Activated CD4-positive, CD25-positive, alpha-beta regulatory T cell treated with anti-CD3 and anti-CD28 coated beads, Interleukin-2, amount 50 U/mL, for 24 hours (primary cell): ENCODE measurements around the gene ACTR1B.
"Not testable (repeated sequence)": the region's sequence is repeated elsewhere in the genome, so short reads cannot be mapped to it uniquely, and the experiment has no call there.

Experiments
- ATAC-seq, 2 donors: fragments of 150-1000 bp; cut with Tn5 transposase; one replicate each; pipeline ENCODE4 v1.10.0; 2021; ENCODE audit warnings: mild to moderate bottlenecking in 1 of 2, moderate library complexity in 1 of 2

Gene ACTR1B

DNA sequence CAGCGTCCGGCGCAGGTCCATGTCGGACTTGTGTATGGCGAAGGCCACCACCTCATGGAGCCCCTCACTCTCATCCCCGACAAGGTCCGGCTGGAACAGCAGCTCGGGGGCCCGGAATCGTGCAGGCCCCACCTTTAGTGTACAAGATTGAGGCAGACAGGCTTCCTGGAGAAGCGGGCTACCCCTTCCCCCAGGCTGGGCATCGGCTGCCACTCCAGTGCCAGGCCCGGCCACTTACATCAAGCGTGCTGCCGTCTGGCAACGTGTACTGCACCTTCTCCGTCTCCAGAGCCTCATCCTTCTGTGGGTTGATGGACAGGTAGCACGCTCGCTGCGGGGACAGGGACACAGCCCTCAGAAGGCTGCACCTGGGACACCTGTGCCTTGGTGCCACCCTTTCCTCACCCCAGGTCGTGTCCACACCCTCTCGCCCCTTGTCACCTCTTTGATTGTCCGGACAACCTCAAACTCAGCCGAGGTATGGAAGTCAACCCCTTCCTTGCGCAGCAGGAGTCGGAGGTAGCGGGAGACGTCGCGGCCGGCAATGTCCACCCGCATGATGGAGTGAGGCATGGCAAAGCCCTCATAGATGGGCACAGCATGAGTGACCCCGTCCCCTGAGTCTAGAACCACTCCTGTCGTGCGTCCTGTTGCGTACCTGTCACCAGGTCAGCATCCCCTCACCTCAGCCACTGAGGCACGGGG is 5.7 kb downstream of the ACTR1B start:
- no peak for ATAC-seq

DNA sequence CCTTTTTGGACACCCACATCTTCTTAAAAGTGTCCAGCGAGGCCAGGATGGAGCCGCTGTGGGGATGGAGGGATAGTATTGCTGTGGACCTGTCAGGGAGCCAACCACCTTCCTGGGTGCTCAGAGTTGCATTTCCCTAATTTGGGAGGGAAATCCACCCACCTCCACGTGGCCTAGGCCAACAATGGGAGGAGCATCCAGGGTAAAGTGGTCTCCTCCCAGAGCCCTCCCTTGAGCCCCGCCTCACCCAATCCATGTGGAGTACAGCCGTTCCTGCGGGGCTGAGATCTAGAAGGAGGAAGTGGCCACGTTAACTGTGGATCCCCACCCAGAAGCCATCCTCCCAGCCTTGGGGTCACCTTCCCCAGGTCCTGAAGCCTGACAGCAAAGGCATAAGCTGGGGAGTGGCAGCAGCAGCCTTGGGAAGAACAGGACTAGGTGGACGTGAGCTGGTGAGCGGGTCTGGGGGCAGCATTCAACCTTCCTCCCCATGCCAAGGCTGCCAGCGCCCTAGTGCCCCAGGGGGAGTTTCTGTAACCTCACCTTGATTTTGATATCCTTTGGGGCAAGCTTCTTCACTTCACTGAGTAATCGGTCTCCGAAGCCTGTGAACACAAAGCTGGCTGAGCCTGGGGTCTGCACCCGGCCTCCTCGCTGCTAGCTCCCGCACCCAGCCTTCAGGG is 6.8 kb downstream of the ACTR1B start:
- no peak for ATAC-seq

DNA sequence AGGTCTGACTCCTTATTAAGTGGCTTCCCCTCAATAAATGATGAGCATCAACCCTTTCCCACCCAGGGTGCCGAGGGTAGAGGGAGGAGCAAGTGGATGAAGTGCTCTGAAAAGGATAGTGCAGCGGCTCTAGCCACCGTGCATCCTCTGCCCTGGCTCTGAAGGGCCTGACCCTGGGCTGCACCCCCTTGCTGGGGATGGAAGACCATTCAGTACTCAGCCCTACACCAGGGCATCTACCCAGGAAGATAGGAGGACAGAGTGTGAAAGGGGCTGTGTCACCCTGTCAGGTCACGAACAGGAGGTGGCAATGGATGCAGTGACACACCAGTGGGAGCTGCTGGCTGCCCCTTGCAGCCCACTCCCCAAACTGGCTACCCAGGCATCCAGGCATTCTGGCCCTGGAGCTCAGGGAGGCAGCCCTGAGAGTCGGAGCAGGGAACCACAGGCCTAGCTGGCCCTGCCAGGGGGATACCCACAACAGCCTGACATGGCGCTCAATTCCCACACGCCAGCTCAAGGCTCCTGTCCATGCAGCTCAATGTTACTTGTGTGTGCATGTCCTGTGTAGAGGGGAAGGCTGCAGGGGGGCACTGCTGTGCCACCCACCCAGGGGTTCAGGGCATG is 7.6 kb downstream of the ACTR1B start:
- ATAC-seq, result no peak

DNA sequence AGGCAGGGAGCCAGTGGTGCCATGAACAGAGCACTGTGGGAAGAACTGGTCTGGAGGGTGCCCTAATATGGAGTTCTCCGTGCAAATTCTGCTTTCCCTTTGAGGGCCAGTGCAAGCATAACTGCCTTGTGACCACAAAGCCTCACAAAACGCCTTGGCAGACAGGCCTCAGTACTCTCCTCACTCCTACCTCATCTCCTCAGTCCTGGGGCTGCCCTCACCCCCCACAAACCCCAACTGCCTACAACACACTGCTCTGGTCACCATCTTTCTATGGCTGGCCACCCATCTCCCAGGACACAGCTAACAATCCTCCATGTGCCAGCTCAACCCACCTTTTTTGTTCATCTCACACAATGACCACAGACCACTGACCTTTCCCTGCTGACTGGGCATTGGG is 9.1 kb downstream of the ACTR1B start:
- no peak for ATAC-seq

DNA sequence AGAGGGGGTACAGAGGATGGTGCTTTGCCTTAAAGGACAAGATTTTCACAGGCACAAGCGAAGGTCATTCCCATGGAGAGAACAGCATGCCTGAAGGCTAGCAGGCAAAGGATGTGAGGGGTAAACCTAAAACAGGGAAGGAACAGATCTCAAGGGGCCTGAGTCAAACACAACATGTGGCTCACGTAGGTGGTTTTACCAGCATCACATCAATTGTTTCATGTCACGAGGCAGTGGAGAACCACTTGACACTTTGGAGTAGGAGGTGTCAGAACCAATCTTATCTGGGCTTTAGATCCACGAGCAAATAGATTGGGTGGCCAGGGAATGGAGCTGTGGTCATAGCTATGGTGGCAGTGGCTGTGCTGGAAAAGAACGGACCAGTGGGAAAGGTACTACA is 9.5 kb downstream of the ACTR1B start:
- no peak for ATAC-seq

DNA sequence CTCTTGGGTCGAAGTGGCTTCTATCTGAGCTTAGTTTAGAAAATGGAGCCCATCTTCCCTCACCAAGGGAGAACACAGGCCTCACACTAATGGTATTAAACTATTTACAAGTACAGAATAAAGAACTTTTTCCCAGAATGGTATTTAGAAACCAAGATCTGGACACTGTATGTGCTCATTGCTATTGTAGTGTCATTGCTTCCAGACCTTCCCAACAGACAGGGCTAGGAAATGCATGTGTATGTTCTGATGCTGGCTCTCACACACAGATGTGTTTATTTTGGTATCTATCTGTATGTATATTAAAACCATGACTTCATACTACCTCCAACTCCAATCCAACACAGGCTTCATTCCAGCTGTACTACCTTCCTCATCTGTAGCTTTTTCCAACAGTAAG is 10.0 kb downstream of the ACTR1B start:
- no peak for ATAC-seq

DNA sequence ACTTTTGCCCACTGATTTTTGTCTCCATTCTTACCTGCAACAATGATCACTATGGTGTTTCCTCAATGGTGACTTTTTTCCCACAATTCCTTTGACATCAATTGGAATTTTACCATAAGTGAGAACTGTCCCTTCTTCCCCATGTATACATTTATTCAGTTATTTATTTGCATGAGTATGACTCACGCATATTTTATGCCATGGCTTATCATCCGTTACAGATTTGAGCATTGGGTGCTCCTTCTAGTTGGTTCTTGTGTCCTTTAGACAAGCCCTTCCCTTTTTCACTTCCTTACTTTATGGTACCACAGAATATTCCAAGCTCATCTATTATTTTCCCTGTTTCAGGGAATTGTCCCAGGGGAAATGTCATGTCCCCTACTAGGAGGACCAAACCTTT is 10.4 kb downstream of the ACTR1B start:
- no peak for ATAC-seq

DNA sequence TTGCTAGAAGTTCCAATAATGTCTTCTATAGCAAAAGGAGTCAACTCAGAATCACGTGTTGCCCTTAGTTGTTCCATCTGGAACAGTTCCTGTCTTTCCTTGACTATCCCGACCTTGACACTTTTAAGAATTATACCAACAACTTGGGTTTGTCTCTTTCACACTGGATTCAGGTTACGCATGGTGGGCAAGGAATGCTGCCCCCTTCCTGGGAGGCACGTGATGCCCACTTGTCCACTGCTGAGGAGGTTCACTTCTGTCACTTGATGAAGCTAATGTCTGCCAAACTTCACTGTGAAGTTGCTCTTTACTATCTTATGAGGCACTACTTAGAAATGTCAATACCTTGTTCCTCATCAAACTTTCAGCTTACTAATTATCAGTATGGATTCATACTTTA is 12.7 kb downstream of the ACTR1B start:
- no peak for ATAC-seq

DNA sequence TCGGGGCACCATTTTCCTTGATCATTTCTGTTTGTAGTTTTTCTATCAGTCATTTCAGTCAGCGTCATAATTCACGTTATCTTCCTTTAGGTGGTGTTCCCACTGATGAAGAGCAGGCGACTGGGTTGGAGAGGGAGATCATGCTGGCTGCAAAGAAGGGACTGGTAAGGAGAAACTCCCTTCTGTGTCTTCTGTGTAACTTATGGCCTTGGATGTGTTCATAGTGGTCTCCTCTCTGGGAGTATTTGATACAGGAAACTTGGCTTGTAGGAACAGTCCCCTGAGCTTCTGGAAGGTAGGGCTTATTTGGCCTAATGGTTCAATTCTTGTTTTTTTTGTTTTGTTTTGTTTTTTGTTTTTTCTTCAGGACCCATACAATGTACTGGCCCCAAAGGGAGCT is 16.9 kb downstream of the ACTR1B start:
- no peak for ATAC-seq

DNA sequence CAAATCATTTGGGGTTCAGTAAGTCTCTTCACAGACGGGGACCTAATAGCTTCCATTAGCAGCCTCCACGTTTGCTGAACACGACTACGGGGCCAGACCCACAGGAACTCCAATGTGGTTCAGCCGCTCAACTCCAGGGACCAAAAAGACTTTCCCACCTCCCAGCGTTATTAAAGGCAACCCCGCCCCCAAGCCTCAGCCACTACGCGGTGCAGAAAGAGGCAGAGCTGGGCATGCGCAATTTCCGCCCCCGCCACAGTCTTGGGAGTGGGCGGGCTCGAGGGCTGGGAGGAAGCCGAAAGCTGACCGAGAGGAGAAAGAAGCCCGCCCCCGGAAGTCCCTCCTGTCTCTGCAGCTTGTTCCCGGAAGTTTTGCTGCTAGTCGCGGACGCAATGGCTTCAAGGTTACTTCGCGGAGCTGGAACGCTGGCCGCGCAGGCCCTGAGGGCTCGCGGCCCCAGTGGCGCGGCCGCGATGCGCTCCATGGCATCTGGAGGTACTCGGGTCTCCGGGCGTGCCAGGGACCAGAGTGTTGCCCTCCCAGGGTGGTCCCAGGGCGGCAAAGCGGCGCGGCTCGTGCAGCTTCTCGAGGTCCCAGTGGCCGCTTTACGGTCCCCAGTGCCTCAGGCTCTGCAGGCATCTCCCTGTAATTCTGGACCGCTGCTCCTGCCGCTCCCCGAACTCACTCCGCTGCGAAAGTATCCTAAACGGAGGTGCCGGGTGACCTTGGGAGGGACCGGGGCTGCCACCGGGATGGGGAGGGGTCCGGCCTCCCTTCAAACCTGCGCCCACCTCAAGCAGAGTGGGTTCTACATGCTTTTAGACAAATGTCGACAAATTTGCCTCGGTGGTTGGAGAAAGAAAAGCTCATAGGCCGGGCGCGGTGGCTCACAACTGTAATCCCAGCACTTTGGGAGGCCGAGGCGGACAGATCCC is 17.9 kb downstream of the ACTR1B start, which contains the start of gene COX5B:
Gene COX5B, plus strand, starts transcription at position 368 of the 935 bp plus-strand sequence. Its CDS starts 25 bp downstream, at position 393.
- ATAC-seq, result peak; percentile 92 to 95

DNA sequence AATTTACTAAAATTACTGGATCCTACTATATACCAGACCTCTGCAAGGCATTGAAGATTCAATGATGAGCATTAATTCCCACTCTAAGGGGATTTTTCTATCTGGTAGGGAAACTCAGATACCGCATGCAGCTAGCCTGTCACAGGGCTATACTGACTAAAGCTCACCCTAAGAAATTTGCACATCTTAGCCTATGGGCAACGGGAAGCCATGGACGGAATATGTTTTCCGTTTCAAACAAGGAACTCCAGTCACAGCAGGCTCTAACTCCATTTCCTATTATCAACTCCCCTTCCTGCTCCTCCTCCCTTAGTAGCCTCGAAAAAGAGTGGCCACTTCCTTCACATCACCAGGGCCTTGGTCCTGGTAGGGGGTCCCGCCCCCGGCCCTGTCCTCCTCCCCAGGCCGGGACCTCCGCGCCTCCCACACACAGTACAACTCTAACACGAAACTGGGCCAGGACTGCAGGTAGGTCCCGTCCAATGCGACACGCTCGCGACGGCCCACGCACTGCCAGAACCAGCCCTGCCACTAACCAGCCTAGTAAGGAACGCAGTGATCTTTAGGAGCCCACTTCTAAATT is 18.6 kb downstream of the ACTR1B start:
- peak; percentile 45 to 52 for ATAC-seq

DNA sequence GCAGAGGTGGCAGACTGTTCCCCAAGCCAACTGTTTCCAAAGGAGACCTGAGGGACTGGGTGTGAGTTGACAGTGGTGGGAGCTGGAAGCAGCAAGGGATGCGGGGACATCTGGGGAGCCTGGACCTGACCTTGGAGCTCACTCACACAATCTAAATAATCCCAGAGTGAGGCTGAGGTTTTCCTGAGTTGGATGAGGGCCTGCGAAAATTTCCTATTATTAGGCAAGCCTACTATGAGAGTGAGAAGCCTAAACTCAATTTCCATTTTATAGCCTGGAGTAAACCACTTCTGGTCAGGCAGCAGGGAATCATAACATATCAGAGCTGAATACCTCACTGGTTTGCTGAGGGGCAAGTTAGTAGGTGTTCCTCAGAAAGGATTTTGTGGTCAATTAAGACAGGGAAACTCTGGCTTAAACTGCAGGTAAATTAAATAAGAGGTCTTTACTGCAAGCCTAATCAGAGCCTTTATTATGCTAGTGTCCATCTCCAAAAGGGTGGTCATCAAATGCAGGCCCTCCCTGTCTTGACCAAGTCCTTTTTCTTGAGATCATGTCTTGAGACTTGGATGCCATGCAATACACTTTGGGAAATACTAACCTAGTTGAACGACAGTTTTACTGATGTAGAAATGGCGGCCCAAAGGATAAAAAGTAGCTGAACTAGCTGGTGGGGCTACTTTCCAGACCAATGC is 19.7 kb downstream of the ACTR1B start:
- ATAC-seq, result no peak

DNA sequence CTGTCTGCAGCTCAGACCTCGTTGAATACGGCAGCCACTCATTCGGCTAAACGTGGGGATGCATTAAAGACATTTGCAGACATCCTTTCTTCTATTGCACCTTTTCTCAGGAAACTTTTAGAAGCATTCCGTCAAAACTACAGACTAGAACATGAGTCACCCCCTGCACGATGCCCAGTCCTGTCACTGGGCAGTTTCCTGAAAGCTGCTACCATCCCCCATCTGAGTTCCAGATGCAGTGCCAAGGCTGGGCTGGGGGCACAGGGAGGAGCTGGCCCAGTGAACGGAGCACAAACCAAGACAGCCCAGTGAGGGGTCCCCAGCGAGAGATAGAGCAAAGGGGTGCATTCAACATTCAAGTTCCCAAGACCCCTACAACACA is 37.8 kb downstream of the ACTR1B start:
- not testable (repeated sequence) for ATAC-seq

DNA sequence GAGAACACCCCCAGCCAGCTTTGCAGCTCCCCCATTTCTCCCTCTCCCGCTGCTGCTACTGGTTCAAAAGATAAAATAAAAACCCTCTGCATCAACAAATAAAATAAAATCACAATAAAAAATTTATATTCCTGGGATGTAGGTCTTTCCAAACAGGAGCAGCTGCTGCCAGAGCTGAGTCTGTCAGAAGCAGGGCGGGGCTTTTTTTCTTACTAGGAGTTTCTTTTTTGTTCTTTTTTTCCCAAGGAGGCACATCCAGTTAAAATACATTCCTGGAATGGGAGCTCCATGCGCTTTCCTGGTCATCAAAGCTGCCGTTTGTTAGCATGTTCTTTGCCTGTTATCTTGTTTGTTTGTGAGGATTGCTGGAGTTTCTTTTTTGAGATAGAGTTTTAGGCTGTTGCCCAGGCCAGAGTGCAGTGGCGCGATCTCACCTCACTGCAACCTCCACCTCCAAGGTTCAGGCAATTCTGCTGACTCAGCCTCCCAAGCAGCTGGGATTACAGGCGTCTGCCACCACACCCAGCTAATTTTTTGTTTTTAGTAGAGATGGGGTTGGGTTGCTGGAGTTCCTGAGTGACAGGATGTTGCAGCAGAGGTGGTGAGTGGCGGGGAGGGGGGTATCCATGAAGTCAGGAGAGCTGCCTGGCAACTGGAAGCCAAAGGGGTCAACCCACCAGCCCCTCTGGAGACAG is 38.3 kb downstream of the ACTR1B start:
- ATAC-seq, result not testable (repeated sequence)

DNA sequence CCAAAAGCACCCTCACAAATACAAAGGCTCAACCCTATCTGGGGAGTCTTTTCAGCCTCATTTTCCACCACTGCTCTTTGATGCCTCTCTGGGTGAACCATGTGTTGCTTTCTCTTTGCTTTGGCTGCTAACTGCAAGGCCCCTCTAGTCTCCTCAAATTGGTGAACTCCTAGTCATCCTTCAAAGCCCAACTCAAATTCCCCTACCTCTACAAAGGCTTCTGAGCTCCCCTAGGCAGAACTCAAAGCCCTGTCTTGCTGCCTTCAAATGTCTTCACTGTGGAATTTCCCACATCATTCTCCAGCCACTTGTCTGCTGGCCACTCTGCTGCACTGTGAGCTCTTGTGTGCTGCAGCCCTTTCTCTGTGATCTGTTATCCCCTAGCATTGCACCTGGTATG is 40.9 kb downstream of the ACTR1B start:
- not testable (repeated sequence) for ATAC-seq

DNA sequence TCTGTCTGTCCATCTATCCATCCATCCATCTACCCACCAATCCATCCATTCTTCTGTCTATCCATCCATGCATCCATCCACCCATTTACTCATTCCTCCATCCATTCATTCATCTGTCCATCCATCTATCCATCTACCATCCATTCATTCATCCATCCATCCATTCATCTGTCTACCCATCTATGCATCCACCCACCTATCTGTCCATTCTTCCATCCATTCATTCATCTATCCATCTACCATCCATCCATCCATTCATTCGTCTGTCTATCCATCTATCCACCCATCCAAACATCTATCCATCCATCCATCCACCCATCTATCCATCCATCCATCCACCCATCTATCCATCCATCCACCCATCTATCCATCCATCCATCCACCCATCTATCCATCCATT is 43.4 kb downstream of the ACTR1B start:
- not testable (repeated sequence) for ATAC-seq

DNA sequence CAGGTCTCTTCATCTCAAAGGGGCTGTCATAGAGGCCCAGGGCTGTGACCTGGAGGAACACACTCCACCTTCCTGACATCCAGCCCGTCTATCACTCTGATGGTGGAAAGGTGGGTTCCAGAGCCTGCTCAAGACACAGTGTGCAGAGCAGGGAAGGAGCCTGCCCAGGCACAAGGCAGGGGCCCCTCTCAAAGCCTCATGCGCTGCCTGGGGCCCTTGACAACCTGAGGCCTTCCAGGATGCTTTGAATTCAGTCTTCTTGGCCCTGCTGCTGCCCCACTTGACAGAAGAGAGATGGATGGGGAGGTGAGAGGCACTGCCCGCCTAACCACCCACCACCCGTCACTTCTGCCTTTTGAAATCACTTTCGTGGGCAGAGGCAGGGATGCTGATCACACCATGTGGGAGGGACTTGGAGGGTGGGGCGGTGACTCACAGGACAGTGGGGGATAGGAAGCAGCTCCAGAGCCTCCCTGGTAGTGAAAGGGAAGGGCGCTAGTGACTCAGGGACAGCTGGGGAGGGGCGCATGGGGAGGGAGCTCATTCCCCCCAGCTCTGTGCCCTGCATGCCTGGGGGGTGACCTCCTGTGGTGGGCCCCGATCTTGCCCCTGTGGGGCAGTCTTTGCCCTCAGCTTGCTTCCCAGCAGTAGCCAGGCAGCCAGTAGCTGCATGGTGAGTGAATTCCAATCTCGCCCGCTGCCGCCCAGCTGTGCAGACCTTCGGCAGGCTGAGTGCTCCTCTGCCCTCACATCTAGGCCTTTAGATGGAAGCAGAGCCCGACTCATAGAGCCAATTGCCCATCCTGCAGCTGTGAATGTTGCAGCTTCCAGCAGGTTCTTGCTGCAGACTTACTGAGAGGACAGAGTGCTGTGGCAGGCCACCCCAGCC is 44.7 kb downstream of the ACTR1B start:
- peak; percentile 71 to 87 for ATAC-seq

DNA sequence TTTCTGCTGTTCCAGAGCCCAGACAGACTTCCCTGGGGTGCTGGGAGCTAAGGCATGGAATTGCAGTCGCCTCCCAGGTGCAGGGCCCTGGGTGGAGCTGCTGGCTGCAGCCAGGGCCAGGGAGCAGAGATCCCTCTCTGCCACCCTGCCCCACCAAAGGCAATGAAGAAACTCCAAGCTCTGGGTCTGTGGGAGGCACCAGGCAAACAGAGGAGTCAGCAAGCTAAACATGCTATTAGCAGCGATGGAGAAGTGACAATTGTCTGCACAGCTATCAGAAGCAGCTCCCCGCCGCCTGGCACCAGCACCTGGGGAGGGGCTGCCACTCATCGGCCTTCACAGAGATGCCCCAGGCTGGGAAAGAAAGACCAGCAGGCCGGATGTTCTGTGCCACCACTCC is 45.9 kb downstream of the ACTR1B start:
- no peak for ATAC-seq

DNA sequence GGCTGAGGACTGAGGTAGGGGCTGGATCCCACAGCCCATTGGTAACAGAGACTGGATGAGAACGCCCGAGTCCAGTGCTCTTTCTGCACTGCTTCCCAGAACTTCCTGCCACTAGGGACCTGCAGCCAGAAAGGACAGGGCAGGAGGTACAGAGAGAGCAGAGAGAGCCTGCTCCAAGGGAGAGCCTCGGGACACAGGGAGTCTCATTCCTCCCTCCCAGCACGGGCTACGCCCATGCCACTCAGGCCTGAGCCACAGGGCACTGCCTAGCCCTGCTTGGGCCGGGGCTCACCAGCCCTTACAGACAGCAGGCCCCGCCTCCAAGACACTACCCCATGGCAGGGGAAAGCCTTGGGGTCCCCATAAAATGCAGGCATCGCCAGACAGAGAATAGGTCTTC is 48.1 kb downstream of the ACTR1B start:
- not testable (repeated sequence) for ATAC-seq

DNA sequence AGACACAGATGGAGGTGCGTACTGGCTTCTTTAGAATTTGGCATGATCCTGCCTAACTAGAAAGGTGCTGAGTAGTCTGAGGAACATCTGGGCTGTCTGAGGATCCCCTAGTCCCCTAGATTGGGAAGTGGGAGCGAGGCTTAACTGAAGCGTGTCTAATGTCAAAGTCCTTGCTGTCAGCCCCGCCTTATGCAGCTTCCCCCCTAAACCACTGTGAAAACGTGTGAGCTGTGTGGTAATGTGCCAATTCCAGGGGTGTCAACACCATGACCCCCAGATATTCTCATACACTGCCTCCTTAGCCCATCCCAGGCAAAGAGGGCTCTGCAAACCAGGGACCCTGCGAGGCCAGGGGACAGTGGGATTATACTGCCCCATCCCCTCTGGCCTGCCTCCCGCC is 51.9 kb downstream of the ACTR1B start:
- not testable (repeated sequence) for ATAC-seq
